Adrenal gland (tissue), 5 donors: ENCODE results near the gene C19orf18.

ENCODE experiments used
- POLR2A ChIP-seq, 2 donors: fragments of 450-650 bp; IDR thresholded peaks; one replicate each; pipeline ENCODE4 v1.6.1; 2017; ENCODE audit warnings: antibody characterized with exemption in 2 of 2, mild to moderate bottlenecking in 2 of 2, moderate library complexity in 1 of 2
- TF ChIP-seq, protein P1 (sequence below), 6 experiments: fragments of 450-650 bp in 4 of 6; fragments of 200-600 bp in 2 of 6; sonication (generic) in 1 of 6; IDR thresholded peaks; 1 replicate in 5 of 6; 2 replicates in 1 of 6; pipeline versions ENCODE4 v1.5.1 to v1.8.0; 2016 to 2021; ENCODE audit warnings: antibody characterized with exemption in 6 of 6, mild to moderate bottlenecking in 2 of 6, moderate library complexity in 1 of 6
- donor health status: DM: no; HTN: no; CAD: no.

DNA sequence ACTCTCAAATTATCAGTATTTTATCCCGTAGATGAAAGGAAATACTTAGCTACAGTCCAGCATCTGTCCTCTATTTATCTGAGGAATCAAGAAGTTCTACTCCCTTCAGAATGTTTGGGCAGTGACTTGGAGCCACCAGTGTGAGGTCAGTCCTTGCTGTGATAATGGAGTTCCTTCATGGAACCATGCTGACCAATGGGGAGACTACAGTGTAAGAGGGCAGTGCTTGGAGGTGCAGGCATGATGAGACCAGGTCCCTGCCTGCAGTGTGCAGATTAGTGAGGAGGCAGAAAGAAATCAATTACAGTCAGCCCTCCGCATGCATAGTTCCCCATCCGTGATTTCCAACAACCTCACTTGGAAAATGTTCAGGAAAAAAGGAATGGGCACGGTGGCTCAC, at the start of gene C19orf18:
- no peak for TF ChIP-seq POLR2A (IDR thresholded peaks at IDR 0.05)
- TF ChIP-seq, protein P1, sequence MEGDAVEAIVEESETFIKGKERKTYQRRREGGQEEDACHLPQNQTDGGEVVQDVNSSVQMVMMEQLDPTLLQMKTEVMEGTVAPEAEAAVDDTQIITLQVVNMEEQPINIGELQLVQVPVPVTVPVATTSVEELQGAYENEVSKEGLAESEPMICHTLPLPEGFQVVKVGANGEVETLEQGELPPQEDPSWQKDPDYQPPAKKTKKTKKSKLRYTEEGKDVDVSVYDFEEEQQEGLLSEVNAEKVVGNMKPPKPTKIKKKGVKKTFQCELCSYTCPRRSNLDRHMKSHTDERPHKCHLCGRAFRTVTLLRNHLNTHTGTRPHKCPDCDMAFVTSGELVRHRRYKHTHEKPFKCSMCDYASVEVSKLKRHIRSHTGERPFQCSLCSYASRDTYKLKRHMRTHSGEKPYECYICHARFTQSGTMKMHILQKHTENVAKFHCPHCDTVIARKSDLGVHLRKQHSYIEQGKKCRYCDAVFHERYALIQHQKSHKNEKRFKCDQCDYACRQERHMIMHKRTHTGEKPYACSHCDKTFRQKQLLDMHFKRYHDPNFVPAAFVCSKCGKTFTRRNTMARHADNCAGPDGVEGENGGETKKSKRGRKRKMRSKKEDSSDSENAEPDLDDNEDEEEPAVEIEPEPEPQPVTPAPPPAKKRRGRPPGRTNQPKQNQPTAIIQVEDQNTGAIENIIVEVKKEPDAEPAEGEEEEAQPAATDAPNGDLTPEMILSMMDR (IDR thresholded peaks at IDR 0.05), result no peak
